ENCODE data around the gene SHC4.

The SHC4 gene

DNA sequence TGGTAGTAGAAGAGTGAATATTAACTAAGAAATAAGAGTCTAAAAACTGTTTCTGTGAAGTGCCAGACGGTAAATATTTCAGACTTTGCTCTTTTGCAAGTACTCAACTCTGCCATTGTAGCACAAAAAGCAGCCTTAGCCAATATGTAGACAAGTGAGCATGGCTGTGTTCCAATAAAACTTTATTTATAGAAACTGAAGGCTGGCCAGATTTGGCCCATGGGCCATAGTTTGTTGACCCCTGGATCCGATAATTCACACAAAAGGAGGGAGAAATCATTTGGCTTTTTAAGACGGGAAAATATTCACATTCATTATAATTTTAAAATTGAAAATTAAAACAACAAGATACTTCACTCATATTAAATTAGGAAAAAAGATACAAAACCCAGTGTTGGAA, 70.4 kb downstream of the SHC4 start:
- no peak overlapping the region for H3K9ac ChIP-seq (ENCODE audit: insufficient read length, low read depth)
- DNase-seq (ENCODE audit: low read depth, low spot score), result no peak
- no peak overlapping the region for H3K4me3 ChIP-seq (ENCODE audit: insufficient read length, low read depth)
- TF ChIP-seq SUZ12 (IDR thresholded peaks at IDR 0.05; ENCODE audit: extremely low read depth, insufficient read depth, insufficient read length) (no peak), YY1 (IDR thresholded peaks at IDR 0.05; ENCODE audit: insufficient read depth, insufficient read length) (no peak), ZNF274 (IDR thresholded peaks at IDR 0.05; ENCODE audit: low read depth, low read length) (no peak)
- no peaks in the 10 kb centered on the region for H3K36me3 ChIP-seq (ENCODE audit: insufficient read depth, insufficient read length, low read length)
- H3K27me3 ChIP-seq (ENCODE audit: insufficient read depth, insufficient read length), result no peaks in the 10 kb centered on the region
- H3K9me3 ChIP-seq (ENCODE audit: insufficient read depth, low read length), result no peaks in the 10 kb centered on the region
- H3K4me1 ChIP-seq (ENCODE audit: insufficient read depth, insufficient read length), result no peaks in the 10 kb centered on the region

DNA sequence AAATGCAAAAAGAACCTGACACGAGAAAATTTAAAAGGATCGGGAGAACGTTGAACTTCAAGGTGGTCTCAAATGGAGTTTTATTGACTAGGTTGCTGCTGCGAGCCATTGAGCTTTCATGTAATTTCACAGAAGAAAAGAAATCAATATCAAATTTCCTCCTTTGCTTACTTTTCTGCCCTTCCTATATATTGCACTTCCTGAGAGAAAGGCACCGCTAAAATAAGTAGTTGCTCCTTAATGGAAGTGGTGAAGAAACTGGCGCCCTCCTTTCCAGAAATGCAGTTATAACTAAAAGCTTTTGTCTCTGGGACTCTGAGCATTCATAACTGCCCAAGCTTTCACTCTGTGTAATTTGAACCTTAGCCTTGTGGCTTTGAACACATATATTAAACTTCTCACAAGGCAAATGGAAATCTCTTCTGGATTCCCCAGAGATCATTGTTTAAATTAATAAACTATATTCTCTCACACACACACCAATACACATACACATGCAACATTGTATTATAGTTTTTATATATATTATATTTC, 72.4 kb downstream of the SHC4 start:
- Histone ChIP-seq H3K27me3 (ENCODE audit: insufficient read depth, insufficient read length) (no peaks in the 10 kb centered on the region), H3K4me3 (ENCODE audit: insufficient read length, low read depth) (no peak overlapping the region), H3K9me3 (ENCODE audit: insufficient read depth, low read length) (no peaks in the 10 kb centered on the region), H3K4me1 (ENCODE audit: insufficient read depth, insufficient read length) (no peaks in the 10 kb centered on the region), H3K9ac (ENCODE audit: insufficient read length, low read depth) (no peak overlapping the region), H3K36me3 (ENCODE audit: insufficient read depth, insufficient read length, low read length) (no peaks in the 10 kb centered on the region)
- DNase-seq (ENCODE audit: low read depth, low spot score), result no peak
- TF ChIP-seq ZNF274 (IDR thresholded peaks at IDR 0.05; ENCODE audit: low read depth, low read length) (no peak), SUZ12 (IDR thresholded peaks at IDR 0.05; ENCODE audit: extremely low read depth, insufficient read depth, insufficient read length) (no peak), YY1 (IDR thresholded peaks at IDR 0.05; ENCODE audit: insufficient read depth, insufficient read length) (no peak)

DNA sequence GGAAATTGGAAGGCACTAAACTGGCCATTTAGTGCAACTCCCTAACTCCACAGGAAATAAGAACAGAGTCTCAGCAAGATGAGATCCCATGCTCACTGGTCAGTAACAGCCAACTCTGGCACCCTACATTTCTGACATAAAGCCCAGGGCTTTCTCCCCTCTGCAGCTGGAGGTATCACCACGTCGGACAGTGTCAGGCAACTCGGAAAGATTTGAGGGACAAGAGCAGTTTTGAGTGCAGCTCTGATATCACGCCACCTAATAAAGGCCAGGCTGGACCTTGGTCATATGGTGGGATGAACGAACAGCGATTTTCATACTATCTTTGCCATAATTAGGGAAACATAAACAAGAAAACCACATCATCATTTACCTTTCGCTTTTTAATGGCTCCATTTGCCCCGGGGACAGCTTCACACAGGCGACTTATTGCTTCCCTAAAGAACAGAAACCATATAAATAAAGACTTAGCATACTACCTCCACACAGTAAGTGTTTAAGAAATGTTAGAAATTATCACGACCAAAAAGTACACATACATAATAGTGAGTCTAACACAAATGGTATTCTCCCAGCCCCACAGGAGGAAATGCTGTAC, 73.2 kb downstream of the SHC4 start:
- DNase-seq (ENCODE audit: low read depth, low spot score), result no peak
- no peak overlapping the region for H3K9ac ChIP-seq (ENCODE audit: insufficient read length, low read depth)
- TF ChIP-seq ZNF274 (IDR thresholded peaks at IDR 0.05; ENCODE audit: low read depth, low read length), result no peak
- TF ChIP-seq SUZ12 (IDR thresholded peaks at IDR 0.05; ENCODE audit: extremely low read depth, insufficient read depth, insufficient read length), result no peak
- TF ChIP-seq YY1 (IDR thresholded peaks at IDR 0.05; ENCODE audit: insufficient read depth, insufficient read length), result no peak

DNA sequence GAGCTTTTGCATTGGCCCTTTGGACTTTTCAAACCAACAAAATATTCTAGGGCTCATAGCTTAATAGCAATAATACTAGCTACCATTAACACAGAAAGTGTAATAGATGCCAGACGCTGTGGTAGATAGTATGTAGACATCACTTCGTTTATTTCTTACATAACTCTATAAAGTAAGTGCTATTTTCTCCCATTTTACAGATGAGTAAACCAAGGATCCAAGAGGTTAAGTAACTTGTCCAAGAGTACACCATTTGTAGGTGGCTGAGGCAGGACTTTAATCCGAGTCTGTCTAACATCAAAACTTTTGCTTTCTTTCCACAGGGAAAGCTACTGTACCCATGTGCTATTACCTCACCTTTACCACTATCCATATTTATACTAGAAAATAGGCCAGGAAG, 73.8 kb downstream of the SHC4 start:
- H3K36me3 ChIP-seq (ENCODE audit: insufficient read depth, insufficient read length, low read length), result no peaks in the 10 kb centered on the region

More for the DNA sequence above, 73.2 kb downstream of the SHC4 start:
- no peaks in the 10 kb centered on the region for H3K36me3 ChIP-seq (ENCODE audit: insufficient read depth, insufficient read length, low read length)
- H3K4me1 ChIP-seq (ENCODE audit: insufficient read depth, insufficient read length), result no peaks in the 10 kb centered on the region
- H3K4me3 ChIP-seq (ENCODE audit: insufficient read length, low read depth), result no peak overlapping the region
- H3K9me3 ChIP-seq (ENCODE audit: insufficient read depth, low read length), result no peaks in the 10 kb centered on the region
- no peaks in the 10 kb centered on the region for H3K27me3 ChIP-seq (ENCODE audit: insufficient read depth, insufficient read length)

DNA sequence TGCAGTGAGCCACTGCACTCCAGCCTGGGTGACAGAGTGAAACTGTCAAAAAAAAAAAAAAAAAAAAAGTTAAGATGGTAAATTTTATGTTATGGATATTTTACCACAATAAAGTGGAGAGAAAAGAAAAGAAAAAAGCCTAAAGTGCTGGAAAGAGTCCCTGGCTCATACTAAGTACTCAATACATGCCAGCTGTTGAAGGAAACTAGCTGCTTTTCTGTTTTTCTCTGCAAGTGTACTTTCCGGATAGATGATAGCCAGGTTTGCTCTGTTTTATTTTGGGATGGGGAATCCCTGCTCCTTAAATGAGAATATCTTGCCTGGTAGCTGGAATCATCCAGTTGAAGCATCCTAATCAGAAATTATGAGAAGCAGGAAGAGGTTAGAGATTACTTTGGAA, 74.9 kb downstream of the SHC4 start:
- no peak overlapping the region for H3K4me3 ChIP-seq (ENCODE audit: insufficient read length, low read depth)
- H3K9me3 ChIP-seq (ENCODE audit: insufficient read depth, low read length), result no peaks in the 10 kb centered on the region
- no peak for DNase-seq (ENCODE audit: low read depth, low spot score)
- TF ChIP-seq YY1 (IDR thresholded peaks at IDR 0.05; ENCODE audit: insufficient read depth, insufficient read length) (no peak), SUZ12 (IDR thresholded peaks at IDR 0.05; ENCODE audit: extremely low read depth, insufficient read depth, insufficient read length) (no peak), ZNF274 (IDR thresholded peaks at IDR 0.05; ENCODE audit: low read depth, low read length) (no peak)
- H3K4me1 ChIP-seq (ENCODE audit: insufficient read depth, insufficient read length), result no peaks in the 10 kb centered on the region
- H3K9ac ChIP-seq (ENCODE audit: insufficient read length, low read depth), result no peak overlapping the region
- H3K27me3 ChIP-seq (ENCODE audit: insufficient read depth, insufficient read length), result no peaks in the 10 kb centered on the region
- H3K36me3 ChIP-seq (ENCODE audit: insufficient read depth, insufficient read length, low read length), result no peaks in the 10 kb centered on the region

More for the DNA sequence above, 73.8 kb downstream of the SHC4 start:
- no peak for DNase-seq (ENCODE audit: low read depth, low spot score)
- H3K27me3 ChIP-seq (ENCODE audit: insufficient read depth, insufficient read length), result no peaks in the 10 kb centered on the region
- H3K9me3 ChIP-seq (ENCODE audit: insufficient read depth, low read length), result no peaks in the 10 kb centered on the region
- no peaks in the 10 kb centered on the region for H3K4me1 ChIP-seq (ENCODE audit: insufficient read depth, insufficient read length)
- no peak overlapping the region for H3K9ac ChIP-seq (ENCODE audit: insufficient read length, low read depth)
- TF ChIP-seq ZNF274 (IDR thresholded peaks at IDR 0.05; ENCODE audit: low read depth, low read length), result no peak
- no peak for TF ChIP-seq YY1 (IDR thresholded peaks at IDR 0.05; ENCODE audit: insufficient read depth, insufficient read length)
- no peak for TF ChIP-seq SUZ12 (IDR thresholded peaks at IDR 0.05; ENCODE audit: extremely low read depth, insufficient read depth, insufficient read length)
- no peak overlapping the region for H3K4me3 ChIP-seq (ENCODE audit: insufficient read length, low read depth)

DNA sequence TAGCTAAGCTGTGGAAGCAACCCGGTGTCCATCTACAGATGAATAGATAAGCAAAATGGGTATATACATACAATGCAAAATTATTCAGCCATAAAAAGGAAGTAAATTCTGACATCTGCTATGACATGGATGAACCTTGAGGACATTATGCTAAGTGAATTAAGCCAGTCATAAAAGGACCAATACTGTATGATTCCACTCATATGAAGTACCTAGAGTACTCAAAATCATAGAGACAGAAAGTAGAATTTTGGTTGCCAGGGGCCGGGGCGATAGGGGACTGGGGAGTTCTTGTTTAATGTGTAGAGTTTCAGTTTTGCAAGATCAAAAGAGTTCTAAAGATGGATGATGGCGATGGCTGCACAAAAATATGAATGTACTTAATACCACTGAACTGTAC, 75.5 kb downstream of the SHC4 start:
- Histone ChIP-seq H3K4me3 (ENCODE audit: insufficient read length, low read depth) (no peak overlapping the region), H3K4me1 (ENCODE audit: insufficient read depth, insufficient read length) (no peaks in the 10 kb centered on the region), H3K9ac (ENCODE audit: insufficient read length, low read depth) (no peak overlapping the region), H3K36me3 (ENCODE audit: insufficient read depth, insufficient read length, low read length) (no peaks in the 10 kb centered on the region), H3K27me3 (ENCODE audit: insufficient read depth, insufficient read length) (no peaks in the 10 kb centered on the region), H3K9me3 (ENCODE audit: insufficient read depth, low read length) (no peaks in the 10 kb centered on the region)
- no peak for DNase-seq (ENCODE audit: low read depth, low spot score)
- TF ChIP-seq YY1 (IDR thresholded peaks at IDR 0.05; ENCODE audit: insufficient read depth, insufficient read length) (no peak), SUZ12 (IDR thresholded peaks at IDR 0.05; ENCODE audit: extremely low read depth, insufficient read depth, insufficient read length) (no peak), ZNF274 (IDR thresholded peaks at IDR 0.05; ENCODE audit: low read depth, low read length) (no peak)

DNA sequence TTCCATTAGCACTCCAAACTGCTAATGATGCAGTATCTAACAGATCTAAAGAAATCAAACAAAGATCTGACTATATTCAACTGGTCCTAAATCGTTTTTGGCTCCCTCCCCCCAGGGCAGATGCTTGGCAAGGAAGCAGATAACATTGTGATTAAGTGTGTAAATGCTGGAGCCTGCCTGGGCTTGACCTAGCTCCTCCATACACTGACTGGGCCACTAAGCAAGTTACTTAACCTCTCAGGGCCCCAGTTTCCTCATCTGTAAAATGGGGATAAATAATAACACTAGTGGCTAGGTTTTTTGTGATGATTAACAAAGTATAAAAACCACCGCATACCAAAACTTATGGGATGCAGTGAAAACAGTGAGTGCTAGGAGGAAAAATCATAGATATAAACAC, 76.6 kb downstream of the SHC4 start:
- Histone ChIP-seq H3K9me3 (ENCODE audit: insufficient read depth, low read length) (no peaks in the 10 kb centered on the region), H3K27me3 (ENCODE audit: insufficient read depth, insufficient read length) (no peaks in the 10 kb centered on the region), H3K9ac (ENCODE audit: insufficient read length, low read depth) (no peak overlapping the region), H3K4me1 (ENCODE audit: insufficient read depth, insufficient read length) (no peaks in the 10 kb centered on the region), H3K4me3 (ENCODE audit: insufficient read length, low read depth) (no peak overlapping the region), H3K36me3 (ENCODE audit: insufficient read depth, insufficient read length, low read length) (no peaks in the 10 kb centered on the region)
- TF ChIP-seq YY1 (IDR thresholded peaks at IDR 0.05; ENCODE audit: insufficient read depth, insufficient read length), result no peak
- TF ChIP-seq SUZ12 (IDR thresholded peaks at IDR 0.05; ENCODE audit: extremely low read depth, insufficient read depth, insufficient read length), result no peak
- TF ChIP-seq ZNF274 (IDR thresholded peaks at IDR 0.05; ENCODE audit: low read depth, low read length), result no peak
- no peak for DNase-seq (ENCODE audit: low read depth, low spot score)
